Measurements from ENCODE around the gene SERPINC1. TPM values are rescaled to one million over a fixed set of nuclear protein-coding genes. Genes with fewer than 3 reads are reported as not detected.

The SERPINC1 gene
- total RNA-seq, 1 experiment from 2014 or later = 0.57 TPM

GRCh38 chr1:173903827-173904531, 13.1 kb downstream of the SERPINC1 start:
- no peak for ATAC-seq

More at GRCh38 chr1:173903827-173904531, 13.1 kb downstream of the SERPINC1 start:
- CTCF ChIA-PET = no interaction called here
- Mint-ChIP-seq H3K27ac (no peak overlapping the region), H3K4me1 (peaks cover 41% of the 10 kb centered on the region), H3K36me3 (no peaks in the 10 kb centered on the region; the same call in 1 of the 2 replicates), H3K4me3 (no peak overlapping the region), H3K27me3 (ENCODE audit: low read depth) (no peaks in the 10 kb centered on the region), H3K9me3 (peaks cover 3% of the 10 kb centered on the region; the same call in 1 of the 2 replicates)
- POLR2A ChIA-PET = no interaction called here
- DNase-seq (ENCODE audit: low spot score) = no peak
- TF ChIP-seq TP53 (CRISPR knock-in tag; IDR thresholded peaks at IDR 0.05) (no peak), ELF4 (CRISPR knock-in tag; IDR thresholded peaks at IDR 0.05; ENCODE audit: low read depth) (no peak), ZNF317 (CRISPR knock-in tag; IDR thresholded peaks at IDR 0.05; ENCODE audit: borderline replicate concordance, low read depth) (no peak), ZNF416 (CRISPR knock-in tag; IDR thresholded peaks at IDR 0.05) (no peak), E2F5 (CRISPR knock-in tag; IDR thresholded peaks at IDR 0.05) (no peak), RORB (CRISPR knock-in tag; IDR thresholded peaks at IDR 0.05) (no peak), KAT7 (CRISPR knock-in tag; IDR thresholded peaks at IDR 0.05; ENCODE audit: borderline replicate concordance) (no peak), PRDM15 (CRISPR knock-in tag; IDR thresholded peaks at IDR 0.05) (no peak), JAZF1 (CRISPR knock-in tag; IDR thresholded peaks at IDR 0.05) (no peak), USF1 (CRISPR knock-in tag; IDR thresholded peaks at IDR 0.05) (no peak), MYBL2 (CRISPR knock-in tag; IDR thresholded peaks at IDR 0.05) (no peak), MAX (CRISPR knock-in tag; IDR thresholded peaks at IDR 0.05) (no peak), CREB1 (CRISPR knock-in tag; IDR thresholded peaks at IDR 0.05) (no peak), NR1H2 (CRISPR knock-in tag; IDR thresholded peaks at IDR 0.05) (no peak), CBFB (CRISPR knock-in tag; IDR thresholded peaks at IDR 0.05; ENCODE audit: low read depth) (no peak), ZNF138 (CRISPR knock-in tag; conservative IDR thresholded peaks at IDR 0.05) (no peak), ERG (CRISPR knock-in tag; IDR thresholded peaks at IDR 0.05) (no peak), E2F4 (CRISPR knock-in tag; IDR thresholded peaks at IDR 0.05; ENCODE audit: borderline replicate concordance, low read depth) (no peak)
